HTR-8/SVneo (cell line): Measurements from ENCODE around the gene FGF2.
"Not testable (repeated sequence)": the region's sequence is repeated elsewhere in the genome, so short reads cannot be mapped to it uniquely, and the experiment has no call there.

Experiments
- DNase-seq: peaks from one replicate; pipeline ENCODE4 v3.0.0; 2011; ENCODE audit warnings: low spot score, mixed read lengths; ENCODE audit not compliant: insufficient read length
- FAIRE-seq: peaks from 2 replicates; lab custom pipeline; 2011; peaks lifted over from hg19 to GRCh38; lab: Jason Lieb, UNC

Gene FGF2

GRCh38 chr4:122842984-122843531 is 16.4 kb downstream of the FGF2 start:
- FAIRE-seq: no peak
- DNase-seq: no peak

- not testable (repeated sequence) for FAIRE-seq, DNase-seq
Measured at GRCh38 chr4:122844391-122844790, 17.8 kb downstream of the FGF2 start.

GRCh38 chr4:122845066-122845465 is 18.4 kb downstream of the FGF2 start:
- FAIRE-seq (no peak), DNase-seq (no peak)

GRCh38 chr4:122845760-122846159 is 19.1 kb downstream of the FGF2 start:
- FAIRE-seq: no peak
- DNase-seq: no peak

GRCh38 chr4:122847931-122848330 is 21.3 kb downstream of the FGF2 start:
- FAIRE-seq (no peak), DNase-seq (no peak)

- not testable (repeated sequence) for DNase-seq, FAIRE-seq
Measured at GRCh38 chr4:122849789-122850188, 23.2 kb downstream of the FGF2 start.

GRCh38 chr4:122851568-122851967 is 24.9 kb downstream of the FGF2 start:
- no peak for FAIRE-seq

GRCh38 chr4:122854447-122855352 is 28.1 kb downstream of the FGF2 start:
- FAIRE-seq (no peak), DNase-seq (no peak)

More at GRCh38 chr4:122851568-122851967, 24.9 kb downstream of the FGF2 start:
- DNase-seq: no peak

- FAIRE-seq (no peak), DNase-seq (no peak)
Measured at GRCh38 chr4:122855353-122855890, 28.8 kb downstream of the FGF2 start.

GRCh38 chr4:122857160-122857559 is 30.5 kb downstream of the FGF2 start:
- DNase-seq: no peak

GRCh38 chr4:122858705-122859104 is 32.1 kb downstream of the FGF2 start:
- DNase-seq (no peak), FAIRE-seq (no peak)

More at GRCh38 chr4:122857160-122857559, 30.5 kb downstream of the FGF2 start:
- no peak for FAIRE-seq

GRCh38 chr4:122861172-122861943 is 34.7 kb downstream of the FGF2 start:
- FAIRE-seq: no peak

GRCh38 chr4:122863639-122864038 is 37.0 kb downstream of the FGF2 start:
- DNase-seq (no peak), FAIRE-seq (no peak)

More at GRCh38 chr4:122861172-122861943, 34.7 kb downstream of the FGF2 start:
- DNase-seq: no peak

GRCh38 chr4:122865425-122865824 is 38.8 kb downstream of the FGF2 start:
- no peak for DNase-seq
- FAIRE-seq: no peak

- DNase-seq, FAIRE-seq: not testable (repeated sequence)
Measured at GRCh38 chr4:122868235-122868634, 41.6 kb downstream of the FGF2 start.

- FAIRE-seq: no peak
Measured at GRCh38 chr4:122873146-122873545, 46.5 kb downstream of the FGF2 start.

GRCh38 chr4:122873821-122874593 is 47.4 kb downstream of the FGF2 start:
- no peak for FAIRE-seq
- peak; percentile 68 for DNase-seq

More at GRCh38 chr4:122873146-122873545, 46.5 kb downstream of the FGF2 start:
- no peak for DNase-seq

GRCh38 chr4:122875949-122876348 is 49.3 kb downstream of the FGF2 start:
- DNase-seq: no peak
- no peak for FAIRE-seq

GRCh38 chr4:122876456-122876855 is 49.8 kb downstream of the FGF2 start:
- no peak for FAIRE-seq
- no peak for DNase-seq

- DNase-seq (no peak), FAIRE-seq (no peak)
Measured at GRCh38 chr4:122879001-122879400, 52.4 kb downstream of the FGF2 start.
